Left forelimb (tissue), 1 donor: ENCODE data around the gene ALDH3B2.
"Not testable (repeated sequence)": the region's sequence is repeated elsewhere in the genome, so short reads cannot be mapped to it uniquely, and the experiment has no call there.

Source experiments
- DNase-seq: peaks from one replicate; pipeline ENCODE4 v3.0.0-alpha.2; 2018; ENCODE audit warnings: low spot score

The ALDH3B2 gene

GRCh38 chr11:67662142-67662834, 12.1 kb downstream of the ALDH3B2 start:
- no peak for DNase-seq

GRCh38 chr11:67660752-67661151, 13.7 kb downstream of the ALDH3B2 start:
- not testable (repeated sequence) for DNase-seq

- DNase-seq: not testable (repeated sequence)
Observed at GRCh38 chr11:67659651-67660165, 14.7 kb downstream of the ALDH3B2 start.

- no peak for DNase-seq
Observed at GRCh38 chr11:67657300-67657699, 17.1 kb downstream of the ALDH3B2 start.

GRCh38 chr11:67656278-67656922, 18.0 kb downstream of the ALDH3B2 start:
- no peak for DNase-seq

GRCh38 chr11:67654225-67654624, 20.2 kb downstream of the ALDH3B2 start:
- DNase-seq: peak; percentile 51

GRCh38 chr11:67652965-67653845, 21.2 kb downstream of the ALDH3B2 start:
- no peak for DNase-seq

GRCh38 chr11:67651976-67652781, 22.2 kb downstream of the ALDH3B2 start:
- DNase-seq: no peak

GRCh38 chr11:67649634-67650510, 24.6 kb downstream of the ALDH3B2 start:
- DNase-seq: no peak

GRCh38 chr11:67648796-67649613, 25.4 kb downstream of the ALDH3B2 start:
- no peak for DNase-seq

GRCh38 chr11:67648140-67648795, 26.2 kb downstream of the ALDH3B2 start:
- DNase-seq: peak; percentile 44

- DNase-seq: peak; percentile 46
Observed at GRCh38 chr11:67647471-67647870, 27.0 kb downstream of the ALDH3B2 start.

- peak; percentile 44 for DNase-seq
Observed at GRCh38 chr11:67646535-67647336, 27.7 kb downstream of the ALDH3B2 start.

- peak; percentile 59 for DNase-seq
Observed at GRCh38 chr11:67645521-67646461, 28.6 kb downstream of the ALDH3B2 start.

- DNase-seq: peak; percentile 59
Observed at GRCh38 chr11:67644472-67645418, 29.7 kb downstream of the ALDH3B2 start.

GRCh38 chr11:67644042-67644441, 30.4 kb downstream of the ALDH3B2 start:
- DNase-seq: no peak
